WTC11 (cell line): ENCODE measurements around the gene DHX58.

Experiments used
- JUN ChIP-seq: sonication (generic); formaldehyde crosslinking; IDR thresholded peaks from 2 replicates; pipeline ENCODE4 v1.8.0; 2023; ENCODE audit warnings: mild to moderate bottlenecking, missing genetic modification reagents
- TEAD4 ChIP-seq: sonication (generic); formaldehyde crosslinking; IDR thresholded peaks from 2 replicates; pipeline ENCODE4 v1.8.0; 2022; ENCODE audit warnings: mild to moderate bottlenecking, missing genetic modification reagents
- TF ChIP-seq, protein P1 (sequence below): fragments of 250-450 bp; sonication (Bioruptor Pico); conservative IDR thresholded peaks from 2 replicates; pipeline ENCODE4 v1.9.0; 2021; ENCODE audit warnings: mild to moderate bottlenecking

DNA sequence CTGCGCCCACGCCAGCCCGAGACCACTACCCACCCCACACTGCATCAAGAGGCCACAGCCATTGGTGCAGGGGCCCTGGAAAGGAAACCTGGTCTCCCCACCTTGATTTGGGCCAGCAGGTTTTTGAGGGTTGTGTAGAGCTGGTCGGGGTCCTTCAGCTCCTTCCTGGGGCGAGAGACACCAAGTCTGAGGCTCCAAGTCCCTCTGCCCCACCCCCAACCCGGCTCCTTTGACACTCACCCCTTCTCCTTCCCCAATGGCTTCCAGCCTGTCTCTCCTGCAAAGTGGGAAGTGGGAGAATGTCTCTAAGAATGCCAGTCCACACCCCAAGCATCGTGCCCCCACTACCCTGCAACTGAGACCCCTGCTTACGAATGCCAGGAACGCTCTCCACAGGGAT, 1.6 kb upstream of the DHX58 start:
- TF ChIP-seq TEAD4 (CRISPR knock-in tag): no peak
- TF ChIP-seq JUN: no peak
- TF ChIP-seq, protein P1, sequence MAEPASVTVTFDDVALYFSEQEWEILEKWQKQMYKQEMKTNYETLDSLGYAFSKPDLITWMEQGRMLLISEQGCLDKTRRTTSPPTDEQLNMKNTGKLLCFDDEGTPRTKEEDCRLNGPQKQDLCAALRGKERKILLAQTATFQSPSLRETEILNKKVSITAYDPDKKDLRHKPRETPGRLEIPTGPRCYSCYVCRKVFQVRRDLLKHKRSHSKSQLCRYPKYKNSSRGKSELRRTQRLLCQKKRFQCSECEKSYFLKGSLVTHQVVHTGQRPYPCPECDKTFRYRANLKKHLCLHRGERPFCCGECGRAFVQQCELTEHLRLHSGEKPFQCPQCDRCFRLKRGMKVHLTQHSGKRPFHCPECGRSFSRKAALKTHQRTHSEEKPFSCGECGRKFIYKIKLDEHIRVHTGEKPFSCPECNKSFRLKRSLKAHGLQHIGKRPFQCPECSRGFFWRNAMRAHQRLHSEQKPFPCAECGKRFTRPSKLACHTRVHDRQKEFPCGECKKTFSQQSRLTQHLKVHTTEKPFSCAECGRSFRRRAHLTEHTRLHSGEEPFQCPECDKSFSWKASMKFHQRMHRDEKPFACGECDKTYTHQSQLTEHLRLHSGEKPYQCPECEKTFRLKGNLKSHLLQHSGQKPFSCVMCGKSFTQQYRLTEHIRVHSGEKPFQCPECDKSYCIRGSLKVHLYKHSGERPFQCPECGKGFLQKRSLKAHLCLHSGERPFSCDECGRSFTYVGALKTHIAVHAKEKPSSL (CRISPR knock-in tag): no peak
